Upper lobe of left lung (tissue), 6 donors: ENCODE results near the gene RIPK3. TPM values are rescaled to one million over a fixed set of nuclear protein-coding genes. Genes with fewer than 3 reads are reported as not detected.
A peak's percentile ranks its signal among the peaks of the same experiment; 100 is the strongest.

ENCODE experiments used
- ATAC-seq, 2 donors: fragments of 200-7000 bp; cut with Tn5 transposase; one replicate each; pipeline ENCODE4 v1.9.1; 2022; ENCODE audit warnings: mild to moderate bottlenecking in 2 of 2, moderate library complexity in 2 of 2; ENCODE audit not compliant: low FRiP score in 2 of 2
- DNase-seq, 2 donors: peaks; one replicate each; pipeline ENCODE4 v3.0.0-alpha.2; 2019 to 2020
- H3K27ac ChIP-seq, 4 donors: fragments of 200-600 bp; sonication (generic); one replicate each; pipeline ENCODE4 v1.5.1; 2016 to 2019
- H3K27me3 ChIP-seq, 4 donors: fragments of 200-600 bp; sonication (generic); one replicate each; pipeline ENCODE4 v1.5.1; 2017 to 2019
- H3K36me3 ChIP-seq, 4 donors: fragments of 200-600 bp; sonication (generic); one replicate each; pipeline ENCODE4 v1.5.1; 2016 to 2019
- H3K4me1 ChIP-seq, 4 donors: fragments of 200-600 bp; sonication (generic); one replicate each; pipeline ENCODE4 v1.5.1; 2018 to 2019
- H3K4me3 ChIP-seq, 4 donors: fragments of 200-600 bp; sonication (generic); one replicate each; pipeline ENCODE4 v1.5.1; 2017 to 2019; ENCODE audit warnings: mild to moderate bottlenecking in 2 of 4, moderate library complexity in 1 of 4
- H3K9me3 ChIP-seq, 4 donors: fragments of 200-600 bp; sonication (generic); one replicate each; pipeline ENCODE4 v1.5.1; 2018 to 2019
- CTCF ChIP-seq, 6 experiments: fragments of 450-650 bp in 4 of 6; fragments of 200-600 bp in 2 of 6; sonication (generic) in 2 of 6; IDR thresholded peaks; one replicate each; pipeline ENCODE4 v1.5.1; 2016 to 2019; ENCODE audit warnings: antibody characterized with exemption in 6 of 6
- EP300 ChIP-seq, 4 donors: sonication (generic); formaldehyde crosslinking; IDR thresholded peaks; one replicate each; pipeline ENCODE4 v1.5.1; 2017; ENCODE audit warnings: antibody characterized with exemption in 4 of 4, control low read depth in 2 of 4
- POLR2A ChIP-seq, 4 donors: fragments of 450-650 bp; IDR thresholded peaks; one replicate each; pipeline ENCODE4 v1.5.1; 2016 to 2017; ENCODE audit warnings: antibody characterized with exemption in 4 of 4, mild to moderate bottlenecking in 2 of 4
- POLR2AphosphoS5 ChIP-seq, 2 donors: sonication (generic); formaldehyde crosslinking; IDR thresholded peaks; one replicate each; pipeline ENCODE4 v1.5.1; 2017; ENCODE audit warnings: antibody characterized with exemption in 2 of 2
- WGBS, 2 donors: methylation state at CpG; one replicate each; pipeline ENCODE4 v1.1.5; 2017 to 2018; 5-methylcytosine and 5-hydroxymethylcytosine counted together
- total RNA-seq, 6 donors: library from RNA; depleted of rRNA in 4 of 6; stranded (reverse); fragments of >200 nt in 4 of 6; gene quantifications; one replicate each; pipeline versions ENCODE4 v1.1.0 to v1.2.1, GENCODE V29; 2016 to 2021
- donor health status: DM: no; HTN: no; CAD: no; lungs with moderate emphysema.
- donor health status: DM: no; HTN: yes; CAD: no; lungs with severe emphysema.

The RIPK3 gene
- total RNA-seq, 6 donors from 2014 or later: 16.1 to 92.2 (median 29.1) TPM

- Histone ChIP-seq H3K4me3 (no peak overlapping the region), H3K4me1 (peaks cover 4 to 17% (median 10%) of the 10 kb centered on the region in 4 donors), H3K9me3 (no peaks in the 10 kb centered on the region), H3K36me3 (no peaks in the 10 kb centered on the region), H3K27ac (no peak overlapping the region), H3K27me3 (no peaks in the 10 kb centered on the region)
- 92 to 100% methylated on average over 2 of the region's 2 CpGs for WGBS, 2 donors
- DNase-seq: no peak
- no peak for TF ChIP-seq POLR2A (IDR thresholded peaks at IDR 0.05)
- no peak for TF ChIP-seq POLR2AphosphoS5 (IDR thresholded peaks at IDR 0.05)
- TF ChIP-seq CTCF (IDR thresholded peaks at IDR 0.05): no peak
- no peak for TF ChIP-seq EP300 (IDR thresholded peaks at IDR 0.05)
- no peak for ATAC-seq
These were observed 8.4 kb upstream of the RIPK3 start for GRCh38 chr14:24348186-24348585.

- TF ChIP-seq POLR2AphosphoS5 (IDR thresholded peaks at IDR 0.05): no peak
- TF ChIP-seq CTCF (IDR thresholded peaks at IDR 0.05): no peak
- no peak for TF ChIP-seq POLR2A (IDR thresholded peaks at IDR 0.05)
- TF ChIP-seq EP300 (IDR thresholded peaks at IDR 0.05): no peak
These were observed 7.3 kb upstream of the RIPK3 start for GRCh38 chr14:24347134-24347533.

GRCh38 chr14:24343795-24344660, 4.2 kb upstream of the RIPK3 start:
- peaks cover 4 to 13% (median 8%) of the 10 kb centered on the region in 4 donors for H3K4me1 ChIP-seq
- H3K4me3 ChIP-seq: no peak overlapping the region
- H3K27me3 ChIP-seq: no peaks in the 10 kb centered on the region
- WGBS, 2 donors: 79 to 82% methylated on average over 7 of the region's 7 CpGs
- TF ChIP-seq POLR2A (IDR thresholded peaks at IDR 0.05): no peak
- TF ChIP-seq POLR2AphosphoS5 (IDR thresholded peaks at IDR 0.05): no peak
- TF ChIP-seq EP300 (IDR thresholded peaks at IDR 0.05): no peak
- TF ChIP-seq CTCF (IDR thresholded peaks at IDR 0.05): no peak
- H3K27ac ChIP-seq: no peak overlapping the region
- no peak for DNase-seq
- no peaks in the 10 kb centered on the region for H3K36me3 ChIP-seq
- no peaks in the 10 kb centered on the region for H3K9me3 ChIP-seq
- no peak for ATAC-seq

More at GRCh38 chr14:24347134-24347533, 7.3 kb upstream of the RIPK3 start:
- WGBS, 2 donors: 30 to 50% methylated on average over 1 of the region's 1 CpG
- Histone ChIP-seq H3K27ac (peak overlapping the region in 2 of 4 donors; percentile 38 to 59), H3K27me3 (no peaks in the 10 kb centered on the region), H3K36me3 (no peaks in the 10 kb centered on the region), H3K9me3 (no peaks in the 10 kb centered on the region), H3K4me3 (no peak overlapping the region), H3K4me1 (peaks cover 4 to 11% (median 8%) of the 10 kb centered on the region in 4 donors)
- DNase-seq (no peak), ATAC-seq (no peak)

- Histone ChIP-seq H3K4me3 (no peak overlapping the region), H3K36me3 (peaks cover 0 to 2% (median 0%) of the 10 kb centered on the region in 4 donors), H3K4me1 (peaks cover 10 to 21% (median 16%) of the 10 kb centered on the region in 4 donors), H3K27me3 (no peaks in the 10 kb centered on the region), H3K27ac (no peak overlapping the region), H3K9me3 (no peaks in the 10 kb centered on the region)
- WGBS, 2 donors: 85 to 96% methylated on average over 4 of the region's 4 CpGs
- DNase-seq (no peak), ATAC-seq (no peak)
- no peak for TF ChIP-seq POLR2AphosphoS5 (IDR thresholded peaks at IDR 0.05)
- no peak for TF ChIP-seq CTCF (IDR thresholded peaks at IDR 0.05)
- no peak for TF ChIP-seq POLR2A (IDR thresholded peaks at IDR 0.05)
- no peak for TF ChIP-seq EP300 (IDR thresholded peaks at IDR 0.05)
These were observed 3.1 kb upstream of the RIPK3 start for GRCh38 chr14:24342889-24343288.
